CD14-positive monocyte (primary cell): ENCODE results near the gene EMSY. TPM values are rescaled to one million over a fixed set of nuclear protein-coding genes. Genes with fewer than 3 reads are reported as not detected.
A peak's percentile ranks its signal among the peaks of the same experiment; 100 is the strongest.

ENCODE experiments used
- DNase-seq, 3 donors: peaks; one replicate each; pipeline ENCODE4 v3.0.0-alpha.2; 2011 to 2022
- H2AFZ ChIP-seq: 2 replicates; pipeline ENCODE4 v1.6.0; 2012; ENCODE audit warnings: mild to moderate bottlenecking, low read depth, low read length, inconsistent platforms; ENCODE audit not compliant: insufficient read depth, poor library complexity, severe bottlenecking
- H3K27ac ChIP-seq, 2 donors: 1 replicate in 1 of 2; 2 replicates in 1 of 2; pipeline ENCODE4 v1.5.1; 2012 to 2013; ENCODE audit warnings: low read length in 2 of 2, control low read depth in 1 of 2, inconsistent platforms in 1 of 2, low read depth in 1 of 2, mild to moderate bottlenecking in 1 of 2
- H3K27me3 ChIP-seq, 2 donors: one replicate each; pipeline versions ENCODE4 v1.6.0 to v1.6.1; 2011 to 2013; ENCODE audit warnings: low read length in 2 of 2; ENCODE audit not compliant: control insufficient read depth in 2 of 2, insufficient read depth in 2 of 2
- H3K36me3 ChIP-seq, 2 donors: replicated peaks in 1 of 2; 1 replicate in 1 of 2; 2 replicates in 1 of 2; pipeline versions ENCODE4 v1.5.1 to v1.6.1; 2012 to 2013; ENCODE audit warnings: low read length in 2 of 2, control low read depth in 1 of 2, inconsistent platforms in 1 of 2, mild to moderate bottlenecking in 1 of 2; ENCODE audit not compliant: insufficient read depth in 2 of 2, control insufficient read depth in 1 of 2
- H3K4me1 ChIP-seq, 2 donors: 1 replicate in 1 of 2; 2 replicates in 1 of 2; pipeline versions ENCODE4 v1.5.1 to v1.6.1; 2012 to 2013; ENCODE audit warnings: low read length in 2 of 2, control low read depth in 1 of 2, inconsistent platforms in 1 of 2, mild to moderate bottlenecking in 1 of 2, moderate library complexity in 1 of 2; ENCODE audit not compliant: insufficient read depth in 2 of 2, control insufficient read depth in 1 of 2
- H3K4me2 ChIP-seq: replicated peaks from 2 replicates; pipeline ENCODE3; 2012; ENCODE audit warnings: low read length, moderate library complexity, mild to moderate bottlenecking; ENCODE audit not compliant: poor library complexity, severe bottlenecking; ENCODE audit errors: extremely low read depth
- H3K4me3 ChIP-seq, 3 experiments: fragments of 200-600 bp in 1 of 3; sonication (generic) in 1 of 3; replicated peaks in 1 of 3; 1 replicate in 2 of 3; 2 replicates in 1 of 3; pipeline ENCODE4 v1.5.1; 2011 to 2013; ENCODE audit warnings: low read length in 3 of 3, mild to moderate bottlenecking in 3 of 3, control low read depth in 2 of 3, low read depth in 2 of 3, inconsistent platforms in 1 of 3, moderate library complexity in 1 of 3
- H3K79me2 ChIP-seq: 2 replicates; pipeline ENCODE4 v1.6.0; 2012; ENCODE audit warnings: mild to moderate bottlenecking, control low read depth, inconsistent platforms, low read length, moderate library complexity; ENCODE audit not compliant: insufficient read depth
- H3K9ac ChIP-seq: 2 replicates; pipeline ENCODE4 v1.6.0; 2017; ENCODE audit warnings: low read length, mild to moderate bottlenecking; ENCODE audit not compliant: insufficient read depth, poor library complexity, severe bottlenecking
- H3K9me3 ChIP-seq, 2 donors: replicated peaks in 1 of 2; 1 replicate in 1 of 2; 2 replicates in 1 of 2; pipeline versions ENCODE4 v1.5.1 to v1.6.1; 2012 to 2013; ENCODE audit warnings: low read length in 2 of 2, control low read depth in 1 of 2; ENCODE audit not compliant: control insufficient read depth in 1 of 2, insufficient read depth in 1 of 2
- H4K20me1 ChIP-seq: 2 replicates; pipeline ENCODE4 v1.6.0; 2012; ENCODE audit warnings: mild to moderate bottlenecking, low read length, control low read depth, moderate library complexity; ENCODE audit not compliant: insufficient read depth
- H3K27ac Mint-ChIP-seq, 7 donors: one replicate each; pipeline ENCODE4 v1.8.0; 2020; ENCODE audit warnings: mild to moderate bottlenecking in 7 of 7, mixed read lengths in 7 of 7, moderate library complexity in 6 of 7, inconsistent platforms in 2 of 7
- H3K27me3 Mint-ChIP-seq, 3 donors: one replicate each; pipeline ENCODE4 v1.8.0; 2021 to 2022; ENCODE audit warnings: low read depth in 3 of 3, mild to moderate bottlenecking in 3 of 3, mixed read lengths in 3 of 3, moderate library complexity in 3 of 3, inconsistent platforms in 1 of 3
- H3K36me3 Mint-ChIP-seq, 2 donors: one replicate each; pipeline ENCODE4 v1.8.0; 2020; ENCODE audit warnings: mixed read lengths in 2 of 2, inconsistent platforms in 1 of 2, mild to moderate bottlenecking in 1 of 2
- H3K4me1 Mint-ChIP-seq: one replicate; pipeline ENCODE4 v1.8.0; 2020; ENCODE audit warnings: mild to moderate bottlenecking, mixed read lengths
- H3K4me3 Mint-ChIP-seq, 2 donors: one replicate each; pipeline ENCODE4 v1.8.0; 2020; ENCODE audit warnings: mild to moderate bottlenecking in 2 of 2, mixed read lengths in 2 of 2, moderate library complexity in 1 of 2
- H3K9me3 Mint-ChIP-seq, 7 donors: one replicate each; pipeline ENCODE4 v1.8.0; 2020 to 2022; ENCODE audit warnings: mixed read lengths in 7 of 7, mild to moderate bottlenecking in 6 of 7, moderate library complexity in 6 of 7, inconsistent platforms in 2 of 7
- WGBS: methylation state at CpG from one replicate; pipeline ENCODE4 v1.1.5; 2013; ENCODE audit warnings: missing lambda C conversion rate; ENCODE audit not compliant: insufficient coverage; 5-methylcytosine and 5-hydroxymethylcytosine counted together
- intact Hi-C, 2 donors: fragments of 100-400 bp; cut with micrococcal nuclease; formaldehyde crosslinking; loops; one replicate each; pipeline versions ENCODE4 v1.15.0 to v1.15.1; 2023
- polyA plus RNA-seq, 3 donors: library from polyadenylated mRNA; depleted of rRNA in 1 of 3; unstranded in 2 of 3; stranded (reverse) in 1 of 3; fragments of 300-500 nt in 2 of 3; fragments of >200 nt in 1 of 3; fragmentation: Illumina TruSeq in 2 of 3; gene quantifications; 1 replicate in 2 of 3; 2 replicates in 1 of 3; pipeline ENCODE4 v1.2.3, GENCODE V29; 2012 to 2021
- small RNA-seq: library from RNA; depleted of rRNA; stranded (forward); fragments of <200 nt; gene quantifications from one replicate; pipeline ENCODE3, GENCODE V24; 2012; ENCODE audit warnings: low read depth; ENCODE audit not compliant: insufficient read length
- TF ChIP-seq, protein P1 (sequence below): fragments of 200-600 bp; IDR thresholded peaks from one replicate; pipeline ENCODE4 v1.8.0; 2022; ENCODE audit warnings: antibody characterized with exemption, mild to moderate bottlenecking

Gene EMSY
- polyA plus RNA-seq, 3 donors = 9.2 to 31.3 (median 9.4) TPM

DNA sequence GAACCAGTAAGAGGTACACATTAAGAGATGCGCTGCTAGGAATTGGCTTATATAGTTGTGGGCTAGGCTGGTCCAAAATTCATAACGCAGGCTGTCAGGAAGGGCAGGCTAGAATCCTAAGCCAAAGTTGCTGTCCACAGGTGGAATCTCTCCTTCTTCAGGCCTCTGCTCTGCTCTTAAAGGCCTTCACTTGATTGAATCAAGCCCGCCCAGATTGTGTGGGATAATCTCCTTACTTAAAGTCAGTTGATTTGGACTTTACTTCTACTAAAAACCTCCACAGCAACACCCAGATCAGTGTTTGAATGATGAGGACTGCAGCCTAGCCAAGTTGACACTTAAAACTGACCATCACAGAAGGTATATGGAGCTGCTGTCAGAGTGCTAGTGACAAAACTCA lies 156.9 kb downstream of the EMSY start:
- Histone ChIP-seq H3K36me3 (no peaks in the 10 kb centered on the region), H4K20me1 (no peaks in the 10 kb centered on the region), H3K27ac (no peak overlapping the region), H3K4me3 (no peak overlapping the region), H3K79me2 (no peaks in the 10 kb centered on the region), H2AFZ (no peak overlapping the region), H3K9ac (no peak overlapping the region), H3K9me3 (no peaks in the 10 kb centered on the region), H3K4me2 (no peak overlapping the region), H3K27me3 (peaks cover 0 to 5% of the 10 kb centered on the region in 2 donors), H3K4me1 (no peaks in the 10 kb centered on the region)
- peaks cover 0 to 2% (median 0%) of the 10 kb centered on the region in 7 donors for H3K9me3 Mint-ChIP-seq
- 100% methylated on average over 2 of the region's 3 CpGs for WGBS
- TF ChIP-seq, protein P1, sequence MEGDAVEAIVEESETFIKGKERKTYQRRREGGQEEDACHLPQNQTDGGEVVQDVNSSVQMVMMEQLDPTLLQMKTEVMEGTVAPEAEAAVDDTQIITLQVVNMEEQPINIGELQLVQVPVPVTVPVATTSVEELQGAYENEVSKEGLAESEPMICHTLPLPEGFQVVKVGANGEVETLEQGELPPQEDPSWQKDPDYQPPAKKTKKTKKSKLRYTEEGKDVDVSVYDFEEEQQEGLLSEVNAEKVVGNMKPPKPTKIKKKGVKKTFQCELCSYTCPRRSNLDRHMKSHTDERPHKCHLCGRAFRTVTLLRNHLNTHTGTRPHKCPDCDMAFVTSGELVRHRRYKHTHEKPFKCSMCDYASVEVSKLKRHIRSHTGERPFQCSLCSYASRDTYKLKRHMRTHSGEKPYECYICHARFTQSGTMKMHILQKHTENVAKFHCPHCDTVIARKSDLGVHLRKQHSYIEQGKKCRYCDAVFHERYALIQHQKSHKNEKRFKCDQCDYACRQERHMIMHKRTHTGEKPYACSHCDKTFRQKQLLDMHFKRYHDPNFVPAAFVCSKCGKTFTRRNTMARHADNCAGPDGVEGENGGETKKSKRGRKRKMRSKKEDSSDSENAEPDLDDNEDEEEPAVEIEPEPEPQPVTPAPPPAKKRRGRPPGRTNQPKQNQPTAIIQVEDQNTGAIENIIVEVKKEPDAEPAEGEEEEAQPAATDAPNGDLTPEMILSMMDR = no peak
- no peak overlapping the region for H3K4me3 Mint-ChIP-seq
- no peaks in the 10 kb centered on the region for H3K36me3 Mint-ChIP-seq
- intact Hi-C loops = no loop called here
- no peaks in the 10 kb centered on the region for H3K4me1 Mint-ChIP-seq
- H3K27me3 Mint-ChIP-seq = peaks cover 9 to 16% (median 12%) of the 10 kb centered on the region in 3 donors
- no peak overlapping the region for H3K27ac Mint-ChIP-seq
- DNase-seq = no peak

DNA sequence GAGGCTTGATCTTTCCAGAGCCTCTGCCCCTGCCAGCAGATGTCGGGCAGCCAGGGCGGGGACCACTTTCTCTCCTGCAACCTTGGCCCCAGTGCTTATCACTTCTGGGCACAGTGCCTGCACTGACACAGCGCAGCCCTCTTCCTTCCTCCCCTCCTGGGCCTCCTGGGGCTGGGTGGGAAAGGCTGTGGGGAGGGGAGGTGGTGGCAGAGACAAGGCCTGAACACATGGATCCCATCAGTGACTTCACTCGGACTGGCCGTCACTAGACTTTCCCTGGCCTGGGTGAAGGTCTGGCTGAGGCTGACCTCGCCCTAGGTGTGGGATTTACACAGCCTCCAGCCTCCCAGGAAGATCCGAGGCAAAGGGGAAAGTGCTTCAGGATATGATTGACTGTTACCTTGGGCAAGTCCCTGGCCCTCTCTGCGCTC lies 157.6 kb downstream of the EMSY start:
- Histone ChIP-seq H3K4me3 (no peak overlapping the region), H3K4me2 (no peak overlapping the region), H3K36me3 (no peaks in the 10 kb centered on the region), H3K9me3 (no peaks in the 10 kb centered on the region), H3K79me2 (no peaks in the 10 kb centered on the region), H2AFZ (no peak overlapping the region), H3K4me1 (no peaks in the 10 kb centered on the region), H3K27me3 (peaks cover 0 to 5% of the 10 kb centered on the region in 2 donors), H3K9ac (no peak overlapping the region), H3K27ac (no peak overlapping the region), H4K20me1 (no peaks in the 10 kb centered on the region)
- no peak overlapping the region for H3K4me3 Mint-ChIP-seq
- peaks cover 0 to 4% (median 0%) of the 10 kb centered on the region in 7 donors for H3K9me3 Mint-ChIP-seq
- no peak overlapping the region for H3K27ac Mint-ChIP-seq
- DNase-seq = peak in 1 of 3 donors; percentile 2
- no peaks in the 10 kb centered on the region for H3K36me3 Mint-ChIP-seq
- H3K4me1 Mint-ChIP-seq = no peaks in the 10 kb centered on the region
- 25% methylated on average over 4 of the region's 8 CpGs for WGBS
- TF ChIP-seq, protein P1 = no peak
- intact Hi-C loops = no loop called here
- H3K27me3 Mint-ChIP-seq = peaks cover 9 to 17% (median 12%) of the 10 kb centered on the region in 3 donors

Small RNA genes within 50 kb of the gene (small RNA-seq; reads per million reads assigned to genes)
- gene AP001189.2 (not detected), gene RF00019 (not detected)

Other genes with a start within 250 kb of the EMSY start
- gene WNT11, start 238.5 kb upstream of the EMSY start, polyA plus RNA-seq = under 1 TPM; 0.09 to 0.24 (median 0.21) TPM
- gene THAP12, start 63.9 kb upstream of the EMSY start, polyA plus RNA-seq = 10 to 100 TPM; 18.3 to 22.5 (median 20.0) TPM
- 1 to 10 TPM in 1 of 3 donors, under 1 TPM in 1, not detected in 1; 0.15 to 1.1 TPM for gene GVQW3, start 63.7 kb upstream of the EMSY start, polyA plus RNA-seq
- 1 to 10 TPM in 1 of 3 donors, not detected in 2; 1.5 TPM for gene LRRC32, start 225.7 kb downstream of the EMSY start, polyA plus RNA-seq